ENCODE data around the gene SEC31A.

The SEC31A gene

DNA sequence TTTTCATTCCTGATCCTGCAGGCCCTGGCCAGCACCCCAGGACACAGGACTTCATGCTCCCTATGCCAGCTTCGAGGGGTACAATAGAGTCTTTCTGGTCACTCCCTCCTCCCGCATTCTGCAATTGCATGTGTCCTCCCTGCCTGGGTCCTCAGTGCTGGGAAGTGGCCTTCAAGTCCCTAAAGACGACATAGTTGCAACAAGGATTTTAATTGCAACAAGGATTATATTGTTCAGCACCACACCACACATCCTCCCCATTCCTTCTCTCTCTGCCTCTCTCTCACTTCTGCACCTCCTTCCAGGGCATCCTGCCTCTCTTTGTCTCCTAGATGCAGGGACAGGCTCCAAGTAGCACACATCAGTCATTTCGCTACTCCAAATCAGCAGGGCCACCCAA lies 117.9 kb downstream of the SEC31A start:
- DNase-seq (ENCODE audit: low read depth in 2 of 2) = no peak

GRCh38 chr4:82770607-82771006 lies 120.3 kb downstream of the SEC31A start:
- no peak for DNase-seq (ENCODE audit: low read depth in 2 of 2)

Measured in stimulated activated CD4-positive, alpha-beta T cell treated with anti-CD3 and anti-CD28 coated beads, Interleukin-1b, Interleukin-23, amount 100 ng/mL, for 1 hour (primary cell).